GM23338 (cell line): ENCODE data around the gene ZYX. TPM values are rescaled to one million over a fixed set of nuclear protein-coding genes. Genes with fewer than 3 reads are reported as not detected.

ENCODE experiments used
- ATAC-seq: fragments of 200-7000 bp; cut with Tn5 transposase; 3 replicates; pipeline ENCODE4 v1.9.1; 2020
- DNase-seq: peaks from one replicate; pipeline ENCODE4 v3.0.0-alpha.2; 2015; ENCODE audit warnings: low spot score
- H2AFZ ChIP-seq: fragments of 200-600 bp; sonication (generic); 2 replicates; pipeline ENCODE4 v1.8.0; 2016; ENCODE audit warnings: antibody characterized with exemption, mild to moderate bottlenecking, moderate library complexity
- H3F3A ChIP-seq: fragments of 200-600 bp; sonication (generic); replicated peaks from 2 replicates; pipeline ENCODE4 v1.8.0; 2017; ENCODE audit warnings: antibody characterized with exemption, mixed run types, low read depth
- H3K27ac ChIP-seq: fragments of 200-600 bp; sonication (generic); 2 replicates; pipeline ENCODE4 v1.6.1; 2016; ENCODE audit warnings: low read depth
- H3K27me3 ChIP-seq: fragments of 200-600 bp; sonication (generic); 2 replicates; pipeline ENCODE4 v1.8.0; 2016; ENCODE audit warnings: mild to moderate bottlenecking, mixed run types, moderate library complexity; ENCODE audit not compliant: insufficient read depth
- H3K36me3 ChIP-seq: fragments of 200-600 bp; sonication (generic); 2 replicates; pipeline ENCODE4 v1.8.0; 2016; ENCODE audit warnings: mild to moderate bottlenecking; ENCODE audit not compliant: insufficient read depth
- H3K4me1 ChIP-seq: fragments of 200-600 bp; sonication (generic); 2 replicates; pipeline ENCODE4 v1.8.0; 2016; ENCODE audit warnings: mild to moderate bottlenecking, moderate library complexity; ENCODE audit not compliant: insufficient read depth
- H3K4me2 ChIP-seq: fragments of 200-600 bp; sonication (generic); 2 replicates; pipeline ENCODE4 v1.7.1; 2017; ENCODE audit warnings: mixed run types
- H3K4me3 ChIP-seq: fragments of 200-600 bp; sonication (generic); 2 replicates; pipeline ENCODE4 v1.6.1; 2016; ENCODE audit warnings: mixed run types
- H3K79me2 ChIP-seq: fragments of 200-600 bp; sonication (generic); replicated peaks from 2 replicates; pipeline ENCODE4 v1.8.0; 2017; ENCODE audit warnings: mild to moderate bottlenecking; ENCODE audit not compliant: insufficient read depth
- H3K9me2 ChIP-seq: fragments of 200-600 bp; sonication (generic); 2 replicates; pipeline ENCODE4 v1.8.0; 2017; ENCODE audit not compliant: insufficient read depth
- H4K20me1 ChIP-seq: fragments of 200-600 bp; sonication (generic); replicated peaks from 2 replicates; pipeline ENCODE4 v1.8.0; 2017; ENCODE audit warnings: mild to moderate bottlenecking; ENCODE audit not compliant: insufficient read depth
- H3K27ac Mint-ChIP-seq: 2 replicates; pipeline ENCODE4 v1.8.0; 2020; ENCODE audit warnings: inconsistent platforms, mild to moderate bottlenecking, moderate library complexity, mixed read lengths
- H3K27me3 Mint-ChIP-seq: 3 replicates; pipeline ENCODE4 v1.8.0; 2022; ENCODE audit warnings: low read depth, mild to moderate bottlenecking, moderate library complexity, mixed read lengths, inconsistent platforms; ENCODE audit not compliant: insufficient read depth, poor library complexity
- H3K36me3 Mint-ChIP-seq: 3 replicates; pipeline ENCODE4 v1.8.0; 2021; ENCODE audit warnings: low read depth, mild to moderate bottlenecking, inconsistent platforms, moderate library complexity, mixed read lengths
- H3K4me1 Mint-ChIP-seq: 3 replicates; pipeline ENCODE4 v1.8.0; 2020; ENCODE audit warnings: mild to moderate bottlenecking, inconsistent platforms, mixed read lengths
- H3K4me3 Mint-ChIP-seq: 3 replicates; pipeline ENCODE4 v1.8.0; 2021; ENCODE audit warnings: moderate library complexity, mild to moderate bottlenecking, inconsistent platforms, mixed read lengths
- H3K9me3 Mint-ChIP-seq: 3 replicates; pipeline ENCODE4 v1.8.0; 2020; ENCODE audit warnings: moderate library complexity, mild to moderate bottlenecking, inconsistent platforms, mixed read lengths
- CREB1 ChIP-seq: fragments of 250-450 bp; sonication (Bioruptor Pico); IDR thresholded peaks from 2 replicates; pipeline ENCODE4 v1.5.0; 2020; ENCODE audit warnings: low read depth, mild to moderate bottlenecking, moderate library complexity
- EZH2 ChIP-seq: fragments of 200-600 bp; sonication (generic); IDR thresholded peaks from one replicate; pipeline ENCODE4 v1.8.0; 2017; ENCODE audit warnings: antibody characterized with exemption, mild to moderate bottlenecking, low read depth; ENCODE audit not compliant: unreplicated experiment
- JUNB ChIP-seq: IDR thresholded peaks from one replicate; pipeline ENCODE4 v1.6.1; 2016; ENCODE audit warnings: antibody characterized with exemption; ENCODE audit not compliant: unreplicated experiment
- NANOG ChIP-seq: IDR thresholded peaks from 2 replicates; pipeline ENCODE4 v1.6.1; 2016; ENCODE audit warnings: antibody characterized with exemption, borderline replicate concordance
- POLR2AphosphoS5 ChIP-seq: IDR thresholded peaks from 2 replicates; pipeline ENCODE4 v1.6.1; 2016; ENCODE audit warnings: antibody characterized with exemption, low read depth
- STAT1 ChIP-seq: IDR thresholded peaks from one replicate; pipeline ENCODE4 v1.6.1; 2016; ENCODE audit warnings: antibody characterized with exemption; ENCODE audit not compliant: unreplicated experiment
- ZNF331 ChIP-seq: fragments of 250-450 bp; sonication (Bioruptor Pico); IDR thresholded peaks from 2 replicates; pipeline ENCODE4 v1.5.0; 2020; ENCODE audit warnings: low read depth, mild to moderate bottlenecking, moderate library complexity
- polyA plus RNA-seq: library from polyadenylated mRNA; unstranded; fragments of >200 nt; fragmentation: Nextera tagmentation; extraction: Ambion mirVana; gene quantifications from 2 replicates; pipeline ENCODE4 v1.2.1, GENCODE V29; 2016
- total RNA-seq: library from RNA; depleted of rRNA; stranded (reverse); fragments of >200 nt; shearing (Covaris generic); gene quantifications from 2 replicates; pipeline ENCODE4 v1.2.3, GENCODE V29; 2014
- TF ChIP-seq, protein P1 (sequence below): IDR thresholded peaks from one replicate; pipeline ENCODE4 v1.6.1; 2018; ENCODE audit warnings: antibody characterized with exemption; ENCODE audit not compliant: unreplicated experiment
- TF ChIP-seq, protein P2 (sequence below): fragments of 250-450 bp; sonication (Bioruptor Pico); IDR thresholded peaks from 2 replicates; pipeline ENCODE4 v1.5.0; 2020; ENCODE audit warnings: mild to moderate bottlenecking, moderate library complexity

The ZYX gene
- total and polyA plus RNA-seq, 2 experiments from 2014 or later = 111 to 141 TPM

DNA sequence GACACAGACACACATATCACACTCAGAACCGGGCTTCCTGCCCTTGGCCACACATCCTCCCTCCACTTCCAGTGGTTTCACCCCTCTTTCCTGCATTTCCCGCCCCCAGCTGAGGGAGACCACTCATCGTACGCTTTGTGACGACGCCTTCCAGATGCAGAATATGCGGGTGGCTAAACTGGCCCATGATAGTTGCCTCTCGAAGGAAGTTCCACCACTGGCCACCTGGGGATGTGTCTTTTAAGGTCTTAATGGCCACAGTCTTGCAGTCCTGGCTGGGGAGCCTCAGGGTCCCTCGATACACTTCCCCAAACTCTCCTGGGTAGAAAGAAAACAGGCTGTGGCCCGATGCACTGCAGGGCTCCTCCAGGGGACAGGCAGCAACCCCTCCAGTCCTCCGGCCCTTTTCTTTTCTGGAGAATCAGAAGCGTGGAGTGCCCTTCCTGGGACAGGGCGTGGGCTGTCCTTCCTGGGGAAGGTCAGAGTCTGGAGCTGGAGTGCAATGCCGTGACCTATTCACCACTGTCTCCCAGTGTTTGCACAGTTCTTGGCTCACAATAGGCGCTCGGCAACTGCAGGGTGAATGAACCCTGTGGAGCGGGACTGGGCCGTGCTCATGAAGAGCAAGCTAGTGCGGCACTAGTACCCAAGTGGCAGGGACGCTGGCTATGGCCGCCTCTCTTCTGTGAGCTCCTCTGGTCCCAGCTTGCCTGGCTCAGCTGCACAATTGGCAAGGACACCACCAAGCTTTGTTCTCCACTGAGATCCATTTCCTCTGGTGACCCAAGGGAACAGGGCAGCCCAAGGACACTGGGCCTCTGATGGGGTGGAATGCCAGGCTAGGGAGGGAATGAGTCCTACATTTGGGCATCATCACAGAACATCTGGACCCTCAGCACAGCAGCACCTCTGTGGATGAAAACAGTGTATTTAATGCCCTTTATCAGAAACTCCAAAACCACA lies 14.3 kb downstream of the ZYX start:
- TF ChIP-seq STAT1 (no peak), POLR2AphosphoS5 (peak; percentile 18; the same call in 1 of the 2 replicates)
- H3K27me3 Mint-ChIP-seq = peaks cover 15% of the 10 kb centered on the region
- no peaks in the 10 kb centered on the region; the same call in 2 of the 3 replicates for H3K9me3 Mint-ChIP-seq
- DNase-seq (peak; percentile 63), ATAC-seq (peak; percentile 16)
- Histone ChIP-seq H3K79me2 (0 out of 2 replicates have a peak, but pooled peaks cover 5% of the 10 kb centered on the region), H3K9me2 (no peaks in the 10 kb centered on the region), H3K4me1 (no peaks in the 10 kb centered on the region; the same call in 1 of the 2 replicates), H3K36me3 (peaks cover 41% of the 10 kb centered on the region), H3K27me3 (no peaks in the 10 kb centered on the region), H3K4me2 (no peak overlapping the region), H4K20me1 (peaks cover 5% of the 10 kb centered on the region), H3K27ac (no peak overlapping the region), H3F3A (peaks cover 37% of the 10 kb centered on the region), H2AFZ (no peak overlapping the region), H3K4me3 (no peak overlapping the region)
- no peak overlapping the region for H3K4me3 Mint-ChIP-seq
- peak overlapping the region; percentile 4; the same call in 1 of the 2 replicates for H3K27ac Mint-ChIP-seq
- no peaks in the 10 kb centered on the region; the same call in 2 of the 3 replicates for H3K4me1 Mint-ChIP-seq
- H3K36me3 Mint-ChIP-seq = peaks cover 96% of the 10 kb centered on the region

DNA sequence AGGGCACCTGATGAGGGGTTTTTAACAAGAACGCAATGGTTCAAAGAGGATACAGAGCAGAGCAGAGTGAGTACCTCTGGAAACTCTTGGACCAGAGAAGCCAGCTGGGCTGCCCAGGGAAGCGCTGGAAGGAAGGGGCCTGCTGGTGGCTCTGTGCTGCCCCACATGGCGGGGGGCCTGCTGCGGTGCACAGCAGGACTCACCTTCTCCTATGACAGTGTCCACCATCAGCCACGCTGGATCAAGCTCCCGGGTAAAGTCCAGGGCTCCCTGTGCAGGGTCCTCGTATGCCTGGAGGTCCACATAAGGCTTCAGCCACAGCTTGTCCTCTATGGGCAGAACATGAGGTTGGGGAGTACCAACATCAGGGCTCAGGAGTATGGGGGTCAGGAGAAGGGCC lies 15.0 kb downstream of the ZYX start:
- Mint-ChIP-seq H3K4me1 (no peaks in the 10 kb centered on the region; the same call in 2 of the 3 replicates), H3K27ac (no peak overlapping the region), H3K27me3 (peaks cover 10% of the 10 kb centered on the region), H3K4me3 (no peak overlapping the region), H3K9me3 (no peaks in the 10 kb centered on the region), H3K36me3 (peaks cover 98% of the 10 kb centered on the region)
- Histone ChIP-seq H3K79me2 (0 out of 2 replicates have a peak, but pooled peaks cover 7% of the 10 kb centered on the region), H3K27me3 (no peaks in the 10 kb centered on the region), H3K27ac (no peak overlapping the region), H2AFZ (no peak overlapping the region), H4K20me1 (peaks cover 5% of the 10 kb centered on the region), H3K4me1 (no peaks in the 10 kb centered on the region; the same call in 1 of the 2 replicates), H3K36me3 (peaks cover 46% of the 10 kb centered on the region), H3K4me3 (no peak overlapping the region), H3F3A (peaks cover 33% of the 10 kb centered on the region), H3K9me2 (no peaks in the 10 kb centered on the region), H3K4me2 (no peak overlapping the region)
- DNase-seq = no peak
- no peak for ATAC-seq
- TF ChIP-seq EZH2 (no peak), CREB1 (no peak), ZNF331 (CRISPR knock-in tag) (no peak), JUNB (no peak), STAT1 (no peak), NANOG (no peak)
- TF ChIP-seq, protein P1, sequence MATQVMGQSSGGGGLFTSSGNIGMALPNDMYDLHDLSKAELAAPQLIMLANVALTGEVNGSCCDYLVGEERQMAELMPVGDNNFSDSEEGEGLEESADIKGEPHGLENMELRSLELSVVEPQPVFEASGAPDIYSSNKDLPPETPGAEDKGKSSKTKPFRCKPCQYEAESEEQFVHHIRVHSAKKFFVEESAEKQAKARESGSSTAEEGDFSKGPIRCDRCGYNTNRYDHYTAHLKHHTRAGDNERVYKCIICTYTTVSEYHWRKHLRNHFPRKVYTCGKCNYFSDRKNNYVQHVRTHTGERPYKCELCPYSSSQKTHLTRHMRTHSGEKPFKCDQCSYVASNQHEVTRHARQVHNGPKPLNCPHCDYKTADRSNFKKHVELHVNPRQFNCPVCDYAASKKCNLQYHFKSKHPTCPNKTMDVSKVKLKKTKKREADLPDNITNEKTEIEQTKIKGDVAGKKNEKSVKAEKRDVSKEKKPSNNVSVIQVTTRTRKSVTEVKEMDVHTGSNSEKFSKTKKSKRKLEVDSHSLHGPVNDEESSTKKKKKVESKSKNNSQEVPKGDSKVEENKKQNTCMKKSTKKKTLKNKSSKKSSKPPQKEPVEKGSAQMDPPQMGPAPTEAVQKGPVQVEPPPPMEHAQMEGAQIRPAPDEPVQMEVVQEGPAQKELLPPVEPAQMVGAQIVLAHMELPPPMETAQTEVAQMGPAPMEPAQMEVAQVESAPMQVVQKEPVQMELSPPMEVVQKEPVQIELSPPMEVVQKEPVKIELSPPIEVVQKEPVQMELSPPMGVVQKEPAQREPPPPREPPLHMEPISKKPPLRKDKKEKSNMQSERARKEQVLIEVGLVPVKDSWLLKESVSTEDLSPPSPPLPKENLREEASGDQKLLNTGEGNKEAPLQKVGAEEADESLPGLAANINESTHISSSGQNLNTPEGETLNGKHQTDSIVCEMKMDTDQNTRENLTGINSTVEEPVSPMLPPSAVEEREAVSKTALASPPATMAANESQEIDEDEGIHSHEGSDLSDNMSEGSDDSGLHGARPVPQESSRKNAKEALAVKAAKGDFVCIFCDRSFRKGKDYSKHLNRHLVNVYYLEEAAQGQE = no peak
- TF ChIP-seq, protein P2, sequence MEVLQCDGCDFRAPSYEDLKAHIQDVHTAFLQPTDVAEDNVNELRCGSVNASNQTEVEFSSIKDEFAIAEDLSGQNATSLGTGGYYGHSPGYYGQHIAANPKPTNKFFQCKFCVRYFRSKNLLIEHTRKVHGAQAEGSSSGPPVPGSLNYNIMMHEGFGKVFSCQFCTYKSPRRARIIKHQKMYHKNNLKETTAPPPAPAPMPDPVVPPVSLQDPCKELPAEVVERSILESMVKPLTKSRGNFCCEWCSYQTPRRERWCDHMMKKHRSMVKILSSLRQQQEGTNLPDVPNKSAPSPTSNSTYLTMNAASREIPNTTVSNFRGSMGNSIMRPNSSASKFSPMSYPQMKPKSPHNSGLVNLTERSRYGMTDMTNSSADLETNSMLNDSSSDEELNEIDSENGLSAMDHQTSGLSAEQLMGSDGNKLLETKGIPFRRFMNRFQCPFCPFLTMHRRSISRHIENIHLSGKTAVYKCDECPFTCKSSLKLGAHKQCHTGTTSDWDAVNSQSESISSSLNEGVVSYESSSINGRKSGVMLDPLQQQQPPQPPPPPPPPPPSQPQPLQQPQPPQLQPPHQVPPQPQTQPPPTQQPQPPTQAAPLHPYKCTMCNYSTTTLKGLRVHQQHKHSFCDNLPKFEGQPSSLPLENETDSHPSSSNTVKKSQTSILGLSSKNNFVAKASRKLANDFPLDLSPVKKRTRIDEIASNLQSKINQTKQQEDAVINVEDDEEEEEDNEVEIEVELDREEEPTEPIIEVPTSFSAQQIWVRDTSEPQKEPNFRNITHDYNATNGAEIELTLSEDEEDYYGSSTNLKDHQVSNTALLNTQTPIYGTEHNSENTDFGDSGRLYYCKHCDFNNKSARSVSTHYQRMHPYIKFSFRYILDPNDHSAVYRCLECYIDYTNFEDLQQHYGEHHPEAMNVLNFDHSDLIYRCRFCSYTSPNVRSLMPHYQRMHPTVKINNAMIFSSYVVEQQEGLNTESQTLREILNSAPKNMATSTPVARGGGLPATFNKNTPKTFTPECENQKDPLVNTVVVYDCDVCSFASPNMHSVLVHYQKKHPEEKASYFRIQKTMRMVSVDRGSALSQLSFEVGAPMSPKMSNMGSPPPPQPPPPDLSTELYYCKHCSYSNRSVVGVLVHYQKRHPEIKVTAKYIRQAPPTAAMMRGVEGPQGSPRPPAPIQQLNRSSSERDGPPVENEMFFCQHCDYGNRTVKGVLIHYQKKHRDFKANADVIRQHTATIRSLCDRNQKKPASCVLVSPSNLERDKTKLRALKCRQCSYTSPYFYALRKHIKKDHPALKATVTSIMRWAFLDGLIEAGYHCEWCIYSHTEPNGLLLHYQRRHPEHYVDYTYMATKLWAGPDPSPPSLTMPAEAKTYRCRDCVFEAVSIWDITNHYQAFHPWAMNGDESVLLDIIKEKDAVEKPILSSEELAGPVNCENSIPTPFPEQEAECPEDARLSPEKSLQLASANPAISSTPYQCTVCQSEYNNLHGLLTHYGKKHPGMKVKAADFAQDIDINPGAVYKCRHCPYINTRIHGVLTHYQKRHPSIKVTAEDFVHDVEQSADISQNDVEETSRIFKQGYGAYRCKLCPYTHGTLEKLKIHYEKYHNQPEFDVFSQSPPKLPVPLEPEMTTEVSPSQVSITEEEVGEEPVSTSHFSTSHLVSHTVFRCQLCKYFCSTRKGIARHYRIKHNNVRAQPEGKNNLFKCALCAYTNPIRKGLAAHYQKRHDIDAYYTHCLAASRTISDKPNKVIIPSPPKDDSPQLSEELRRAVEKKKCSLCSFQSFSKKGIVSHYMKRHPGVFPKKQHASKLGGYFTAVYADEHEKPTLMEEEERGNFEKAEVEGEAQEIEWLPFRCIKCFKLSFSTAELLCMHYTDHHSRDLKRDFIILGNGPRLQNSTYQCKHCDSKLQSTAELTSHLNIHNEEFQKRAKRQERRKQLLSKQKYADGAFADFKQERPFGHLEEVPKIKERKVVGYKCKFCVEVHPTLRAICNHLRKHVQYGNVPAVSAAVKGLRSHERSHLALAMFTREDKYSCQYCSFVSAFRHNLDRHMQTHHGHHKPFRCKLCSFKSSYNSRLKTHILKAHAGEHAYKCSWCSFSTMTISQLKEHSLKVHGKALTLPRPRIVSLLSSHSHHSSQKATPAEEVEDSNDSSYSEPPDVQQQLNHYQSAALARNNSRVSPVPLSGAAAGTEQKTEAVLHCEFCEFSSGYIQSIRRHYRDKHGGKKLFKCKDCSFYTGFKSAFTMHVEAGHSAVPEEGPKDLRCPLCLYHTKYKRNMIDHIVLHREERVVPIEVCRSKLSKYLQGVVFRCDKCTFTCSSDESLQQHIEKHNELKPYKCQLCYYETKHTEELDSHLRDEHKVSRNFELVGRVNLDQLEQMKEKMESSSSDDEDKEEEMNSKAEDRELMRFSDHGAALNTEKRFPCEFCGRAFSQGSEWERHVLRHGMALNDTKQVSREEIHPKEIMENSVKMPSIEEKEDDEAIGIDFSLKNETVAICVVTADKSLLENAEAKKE (CRISPR knock-in tag) = no peak
